ENCODE data around the gene PRR5L.

PRR5L gene

GRCh38 chr11:36343436-36343835, 47.3 kb downstream of the PRR5L start:
- Histone ChIP-seq H3K9me3 (ENCODE audit: control insufficient read depth, insufficient read depth, low read depth, low read length) (no peaks in the 10 kb centered on the region), H3K27ac (ENCODE audit: extremely low read depth, low read depth, low read length) (no peak overlapping the region), H3K4me3 (ENCODE audit: low read depth, low read length) (no peak overlapping the region), H3K4me1 (ENCODE audit: control insufficient read depth, insufficient read depth, low read length) (no peaks in the 10 kb centered on the region), H3K36me3 (ENCODE audit: control insufficient read depth in 2 of 2, insufficient read depth in 1 of 2, low read length in 2 of 2) (no peaks in the 10 kb centered on the region)
- ChIA-PET POLR2A (no interaction called here), CTCF (interaction anchor here (0.6 to 1.0 kb wide), 2 partner anchors 9 to 10 kb away, joined by 3 read pairs; no protein-coding TSS in a partner anchor)
- TF ChIP-seq ZNF664 (tag by site-specific recombination; IDR thresholded peaks at IDR 0.05): no peak
- TF ChIP-seq IKZF3 (tag by site-specific recombination; IDR thresholded peaks at IDR 0.05): no peak

DNA sequence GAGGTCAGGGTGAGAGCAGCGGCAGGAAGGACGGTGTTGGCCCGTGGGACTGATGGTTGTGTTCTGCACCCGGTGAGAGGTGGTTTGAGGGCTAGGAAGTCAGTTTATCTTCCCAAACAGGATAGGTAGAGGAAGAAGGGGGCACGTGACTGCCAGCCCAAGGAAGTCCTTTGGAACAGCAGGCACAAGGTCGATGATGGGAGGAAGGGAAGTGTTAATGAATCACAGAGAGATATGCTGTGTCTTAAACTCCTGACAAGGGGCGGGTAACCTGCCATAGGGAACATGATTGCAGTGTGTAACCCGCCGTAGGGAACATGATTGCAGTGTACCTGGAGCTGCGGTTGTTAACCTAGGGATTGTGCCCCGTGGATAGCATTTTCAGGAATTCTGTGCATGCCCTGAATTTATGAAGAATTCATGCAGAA, 49.0 kb downstream of the PRR5L start:
- Histone ChIP-seq H3K4me3 (ENCODE audit: low read depth, low read length) (no peak overlapping the region), H3K4me1 (ENCODE audit: control insufficient read depth, insufficient read depth, low read length) (no peaks in the 10 kb centered on the region), H3K9me3 (ENCODE audit: control insufficient read depth, insufficient read depth, low read depth, low read length) (no peaks in the 10 kb centered on the region), H3K27ac (ENCODE audit: extremely low read depth, low read depth, low read length) (no peak overlapping the region), H3K36me3 (ENCODE audit: control insufficient read depth in 2 of 2, insufficient read depth in 1 of 2, low read length in 2 of 2) (no peaks in the 10 kb centered on the region)
- POLR2A ChIA-PET: no interaction called here
- TF ChIP-seq ZNF843 (tag by site-specific recombination; IDR thresholded peaks at IDR 0.05): no peak
- no peak for TF ChIP-seq ZNF138 (tag by site-specific recombination; IDR thresholded peaks at IDR 0.05; ENCODE audit: borderline replicate concordance)
- no peak for TF ChIP-seq ZNF623 (tag by site-specific recombination; IDR thresholded peaks at IDR 0.05)
- no peak for TF ChIP-seq ZNF785 (tag by site-specific recombination; IDR thresholded peaks at IDR 0.05)
- no peak for TF ChIP-seq ZNF416 (tag by site-specific recombination; IDR thresholded peaks at IDR 0.05)
- no peak for TF ChIP-seq PRDM6 (tag by site-specific recombination; IDR thresholded peaks at IDR 0.05)
- TF ChIP-seq ZNF791 (tag by site-specific recombination; IDR thresholded peaks at IDR 0.05): no peak
- TF ChIP-seq GLI2 (tag by site-specific recombination; IDR thresholded peaks at IDR 0.05; ENCODE audit: borderline replicate concordance, low read depth): no peak
- no peak for TF ChIP-seq ZNF266 (tag by site-specific recombination; IDR thresholded peaks at IDR 0.05; ENCODE audit: low read depth)
- no peak for TF ChIP-seq ZNF561 (tag by site-specific recombination; IDR thresholded peaks at IDR 0.05; ENCODE audit: borderline replicate concordance)
- no peak for TF ChIP-seq ZNF510 (tag by site-specific recombination; IDR thresholded peaks at IDR 0.05; ENCODE audit: insufficient replicate concordance)
- TF ChIP-seq ZNF558 (tag by site-specific recombination; IDR thresholded peaks at IDR 0.05): no peak
- no peak for TF ChIP-seq ZNF202 (tag by site-specific recombination; IDR thresholded peaks at IDR 0.05; ENCODE audit: borderline replicate concordance)
- TF ChIP-seq ZNF585B (tag by site-specific recombination; IDR thresholded peaks at IDR 0.05): no peak
- no peak for TF ChIP-seq ZNF704 (tag by site-specific recombination; IDR thresholded peaks at IDR 0.05)
- TF ChIP-seq OSR2 (tag by site-specific recombination; IDR thresholded peaks at IDR 0.05): no peak
- TF ChIP-seq ZFP69B (tag by site-specific recombination; IDR thresholded peaks at IDR 0.05): no peak
- CTCF ChIA-PET: interaction anchor here (0.7 kb wide), 1 partner anchor 38 kb away, joined by 3 read pairs; no protein-coding TSS in a partner anchor

GRCh38 chr11:36345535-36346141, 49.5 kb downstream of the PRR5L start:
- H3K4me3 ChIP-seq (ENCODE audit: low read depth, low read length): no peak overlapping the region
- no peaks in the 10 kb centered on the region for H3K4me1 ChIP-seq (ENCODE audit: control insufficient read depth, insufficient read depth, low read length)
- no peak overlapping the region for H3K27ac ChIP-seq (ENCODE audit: extremely low read depth, low read depth, low read length)
- H3K9me3 ChIP-seq (ENCODE audit: control insufficient read depth, insufficient read depth, low read depth, low read length): no peaks in the 10 kb centered on the region
- ChIA-PET CTCF (no interaction called here), POLR2A (interaction anchor here (1.0 kb wide), 1 partner anchor 18 kb away, joined by 3 read pairs; no protein-coding TSS in a partner anchor)
- no peaks in the 10 kb centered on the region for H3K36me3 ChIP-seq (ENCODE audit: control insufficient read depth in 2 of 2, insufficient read depth in 1 of 2, low read length in 2 of 2)
- TF ChIP-seq BCL11B (tag by site-specific recombination; IDR thresholded peaks at IDR 0.05; ENCODE audit: low read depth) (no peak), ZFP3 (tag by site-specific recombination; IDR thresholded peaks at IDR 0.05; ENCODE audit: low read depth) (no peak), ZNF423 (tag by site-specific recombination; IDR thresholded peaks at IDR 0.05) (no peak), ZNF274 (IDR thresholded peaks at IDR 0.05; ENCODE audit: low read length) (no peak), ZNF274 (tag by site-specific recombination; IDR thresholded peaks at IDR 0.05; ENCODE audit: borderline replicate concordance) (no peak), ZNF645 (tag by site-specific recombination; IDR thresholded peaks at IDR 0.05) (no peak), YY2 (tag by site-specific recombination; IDR thresholded peaks at IDR 0.05) (no peak), ZNF350 (tag by site-specific recombination; IDR thresholded peaks at IDR 0.05) (no peak), ZBTB20 (tag by site-specific recombination; IDR thresholded peaks at IDR 0.05) (no peak), ZNF626 (tag by site-specific recombination; IDR thresholded peaks at IDR 0.05) (no peak), SALL2 (tag by site-specific recombination; IDR thresholded peaks at IDR 0.05; ENCODE audit: borderline replicate concordance) (no peak), ZNF184 (tag by site-specific recombination; IDR thresholded peaks at IDR 0.05) (no peak)

Measured in HEK293 (cell line).